HepG2 (cell line): ENCODE measurements around the gene BRCA1. TPM values are rescaled to one million over a fixed set of nuclear protein-coding genes. Genes with fewer than 3 reads are reported as not detected.

Experiments
- AHDC1 ChIP-seq: sonication (generic); formaldehyde crosslinking; IDR thresholded peaks from 2 replicates; pipeline ENCODE4 v1.5.1; 2020; ENCODE audit warnings: mild to moderate bottlenecking, missing genetic modification reagents, borderline replicate concordance
- ATF7 ChIP-seq, 2 experiments: fragments of 450-650 bp in 1 of 2; sonication (generic) in 1 of 2; formaldehyde crosslinking in 1 of 2; IDR thresholded peaks; 2 replicates each; pipeline versions ENCODE4 v1.4.0 to v1.6.1; 2016 to 2020; ENCODE audit warnings: antibody characterized with exemption in 1 of 2, mild to moderate bottlenecking in 1 of 2, missing genetic modification reagents in 1 of 2
- BRD4 ChIP-seq: sonication (generic); formaldehyde crosslinking; IDR thresholded peaks from 2 replicates; pipeline ENCODE4 v1.4.0; 2020; ENCODE audit warnings: missing genetic modification reagents
- DRAP1 ChIP-seq: IDR thresholded peaks from 2 replicates; pipeline ENCODE4 v1.6.1; 2016; ENCODE audit warnings: missing genetic modification reagents, missing compliant biosample characterization
- GPN1 ChIP-seq: sonication (generic); formaldehyde crosslinking; IDR thresholded peaks from 2 replicates; pipeline ENCODE4 v1.5.1; 2020; ENCODE audit warnings: missing genetic modification reagents, borderline replicate concordance
- HOXD1 ChIP-seq: sonication (generic); formaldehyde crosslinking; IDR thresholded peaks from 2 replicates; pipeline ENCODE4 v1.5.0; 2020; ENCODE audit warnings: missing genetic modification reagents
- MEIS1 ChIP-seq: sonication (generic); formaldehyde crosslinking; IDR thresholded peaks from 2 replicates; pipeline ENCODE4 v1.9.0; 2021; ENCODE audit warnings: mild to moderate bottlenecking, missing genetic modification reagents, moderate library complexity, borderline replicate concordance
- RBM22 ChIP-seq: fragments of 200-400 bp; formaldehyde crosslinking; optimal IDR thresholded peaks from 2 replicates; pipeline ENCODE3; 2017; ENCODE audit warnings: mild to moderate bottlenecking, low read length, moderate library complexity
- TCF7L2 ChIP-seq: IDR thresholded peaks from 2 replicates; pipeline ENCODE4 v1.6.1; 2011; ENCODE audit warnings: mild to moderate bottlenecking, low read depth, low read length, moderate library complexity
- ZBTB21 ChIP-seq: sonication (generic); formaldehyde crosslinking; IDR thresholded peaks from 2 replicates; pipeline ENCODE4 v1.4.0; 2020; ENCODE audit warnings: missing genetic modification reagents
- ZFAT ChIP-seq: sonication (generic); formaldehyde crosslinking; conservative IDR thresholded peaks from 2 replicates; pipeline ENCODE4 v1.8.1; 2023; ENCODE audit warnings: missing genetic modification reagents, inconsistent platforms
- ZFP36L1 ChIP-seq: sonication (generic); formaldehyde crosslinking; IDR thresholded peaks from 2 replicates; pipeline ENCODE4 v1.8.0; 2022; ENCODE audit warnings: mild to moderate bottlenecking, missing genetic modification reagents, moderate library complexity
- ZNF607 ChIP-seq: sonication (generic); formaldehyde crosslinking; IDR thresholded peaks from 2 replicates; pipeline ENCODE4 v1.5.1; 2020; ENCODE audit warnings: missing genetic modification reagents, mild to moderate bottlenecking, borderline replicate concordance
- ZNF614 ChIP-seq: IDR thresholded peaks from 2 replicates; pipeline ENCODE4 v1.6.1; 2018; ENCODE audit warnings: missing biosample characterization, missing genetic modification reagents, inconsistent platforms, borderline replicate concordance
- polyA plus RNA-seq, 8 experiments: library from polyadenylated mRNA; depleted of rRNA in 3 of 8; stranded (reverse) in 7 of 8; unstranded in 1 of 8; fragments of >200 nt; fragmentation: Illumina TruSeq in 4 of 8; extraction: Trizol in 4 of 8; gene quantifications; 2 replicates each; pipeline versions ENCODE4 v1.2.1 to v1.2.3, GENCODE V29; 2011 to 2016; ENCODE audit warnings: low read depth in 4 of 8, missing spikeins in 1 of 8, mixed read lengths in 1 of 8; ENCODE audit not compliant: insufficient read depth in 1 of 8
- total RNA-seq, 5 experiments: library from RNA; depleted of rRNA; stranded (reverse); fragments of >200 nt; fragmentation: Illumina TruSeq; extraction: Trizol; gene quantifications; 2 replicates each; pipeline ENCODE4 v1.2.3, GENCODE V29; 2016; ENCODE audit warnings: low read depth in 1 of 5
- TF ChIP-seq, protein P1 (sequence below): sonication (generic); formaldehyde crosslinking; IDR thresholded peaks from 2 replicates; pipeline ENCODE4 v1.4.0; 2020; ENCODE audit warnings: missing genetic modification reagents, mild to moderate bottlenecking, borderline replicate concordance
- TF ChIP-seq, protein P2 (sequence below), 2 experiments: sonication (generic) in 1 of 2; formaldehyde crosslinking in 1 of 2; IDR thresholded peaks; 2 replicates each; pipeline versions ENCODE4 v1.5.1 to v1.6.1; 2011 to 2020; ENCODE audit warnings: borderline replicate concordance in 1 of 2, low read depth in 1 of 2, low read length in 1 of 2, mild to moderate bottlenecking in 1 of 2, missing genetic modification reagents in 1 of 2, moderate library complexity in 1 of 2

Gene BRCA1
- total and polyA plus RNA-seq, 2 of the 13 experiments (the other 11 are each of a cell fraction or from before 2014, with no cell fraction given), result 13.3 to 37.5 TPM

- TF ChIP-seq ZFP36L1 (CRISPR knock-in tag) (peak; percentile 94; the same call in 1 of the 2 replicates), BRD4 (peak; percentile 43; the same call in 1 of the 2 replicates), TCF7L2 (no peak), ZNF614 (CRISPR knock-in tag) (peak; percentile 100), DRAP1 (CRISPR knock-in tag) (peak; percentile 97), ZBTB21 (CRISPR knock-in tag) (peak; percentile 86), HOXD1 (CRISPR knock-in tag) (peak; percentile 83), ATF7 (IDR thresholded peaks at IDR 0.05) (peak; percentile 69; the same call in 1 of the 2 replicates), ATF7 (CRISPR knock-in tag; IDR thresholded peaks at IDR 0.05) (peak; percentile 97), RBM22 (no peak), ZNF607 (peak; percentile 87), MEIS1 (peak; percentile 84), AHDC1 (CRISPR knock-in tag) (peak; percentile 66), ZFAT (CRISPR knock-in tag) (peak; percentile 80; the same call in 1 of the 2 replicates), GPN1 (CRISPR knock-in tag) (0 out of 2 replicates have a peak, but pooled peaks have one; percentile 87)
- TF ChIP-seq, protein P1, sequence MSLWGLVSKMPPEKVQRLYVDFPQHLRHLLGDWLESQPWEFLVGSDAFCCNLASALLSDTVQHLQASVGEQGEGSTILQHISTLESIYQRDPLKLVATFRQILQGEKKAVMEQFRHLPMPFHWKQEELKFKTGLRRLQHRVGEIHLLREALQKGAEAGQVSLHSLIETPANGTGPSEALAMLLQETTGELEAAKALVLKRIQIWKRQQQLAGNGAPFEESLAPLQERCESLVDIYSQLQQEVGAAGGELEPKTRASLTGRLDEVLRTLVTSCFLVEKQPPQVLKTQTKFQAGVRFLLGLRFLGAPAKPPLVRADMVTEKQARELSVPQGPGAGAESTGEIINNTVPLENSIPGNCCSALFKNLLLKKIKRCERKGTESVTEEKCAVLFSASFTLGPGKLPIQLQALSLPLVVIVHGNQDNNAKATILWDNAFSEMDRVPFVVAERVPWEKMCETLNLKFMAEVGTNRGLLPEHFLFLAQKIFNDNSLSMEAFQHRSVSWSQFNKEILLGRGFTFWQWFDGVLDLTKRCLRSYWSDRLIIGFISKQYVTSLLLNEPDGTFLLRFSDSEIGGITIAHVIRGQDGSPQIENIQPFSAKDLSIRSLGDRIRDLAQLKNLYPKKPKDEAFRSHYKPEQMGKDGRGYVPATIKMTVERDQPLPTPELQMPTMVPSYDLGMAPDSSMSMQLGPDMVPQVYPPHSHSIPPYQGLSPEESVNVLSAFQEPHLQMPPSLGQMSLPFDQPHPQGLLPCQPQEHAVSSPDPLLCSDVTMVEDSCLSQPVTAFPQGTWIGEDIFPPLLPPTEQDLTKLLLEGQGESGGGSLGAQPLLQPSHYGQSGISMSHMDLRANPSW (CRISPR knock-in tag), result peak; percentile 100
- TF ChIP-seq, protein P2, sequence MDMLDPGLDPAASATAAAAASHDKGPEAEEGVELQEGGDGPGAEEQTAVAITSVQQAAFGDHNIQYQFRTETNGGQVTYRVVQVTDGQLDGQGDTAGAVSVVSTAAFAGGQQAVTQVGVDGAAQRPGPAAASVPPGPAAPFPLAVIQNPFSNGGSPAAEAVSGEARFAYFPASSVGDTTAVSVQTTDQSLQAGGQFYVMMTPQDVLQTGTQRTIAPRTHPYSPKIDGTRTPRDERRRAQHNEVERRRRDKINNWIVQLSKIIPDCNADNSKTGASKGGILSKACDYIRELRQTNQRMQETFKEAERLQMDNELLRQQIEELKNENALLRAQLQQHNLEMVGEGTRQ (IDR thresholded peaks at IDR 0.05; ENCODE audit: low read depth, low read length), result no peak
- TF ChIP-seq, protein P2 (CRISPR knock-in tag; IDR thresholded peaks at IDR 0.05; ENCODE audit: borderline replicate concordance), result peak; percentile 74
Measured at GRCh38 chr17:42997984-42998938, 126.9 kb downstream of the BRCA1 start, which contains the start of gene RPL27 (continued).
